ENCODE results near the gene KIT.
A peak's percentile ranks its signal among the peaks of the same experiment; 100 is the strongest.

The KIT gene

GRCh38 chr4:54678826-54679225, 21.1 kb downstream of the KIT start:
- TF ChIP-seq CTCF (IDR thresholded peaks at IDR 0.05; ENCODE audit: low read depth, low read length, missing control alignments): no peak
- no peak overlapping the region for H3K4me3 ChIP-seq (ENCODE audit: low read depth, low read length)
- in situ Hi-C loops (cut with HindIII; ENCODE audit: low pct_ligation_motif_present, low sequenced_read_pairs): no loop called here
- H3K36me3 ChIP-seq (replicated peaks): no peaks in the 10 kb centered on the region
- no peak for DNase-seq
- H3K27me3 ChIP-seq (replicated peaks): no peaks in the 10 kb centered on the region
- H3K27ac ChIP-seq: no peak overlapping the region

- TF ChIP-seq CTCF (IDR thresholded peaks at IDR 0.05; ENCODE audit: low read depth, low read length, missing control alignments): no peak
- Histone ChIP-seq H3K36me3 (replicated peaks) (no peaks in the 10 kb centered on the region), H3K4me3 (ENCODE audit: low read depth, low read length) (no peak overlapping the region), H3K27ac (no peak overlapping the region), H3K27me3 (replicated peaks) (no peaks in the 10 kb centered on the region)
- in situ Hi-C loops (cut with HindIII; ENCODE audit: low pct_ligation_motif_present, low sequenced_read_pairs): no loop called here
- DNase-seq: no peak
Measured at GRCh38 chr4:54679813-54680212, 22.1 kb downstream of the KIT start.

- no peaks in the 10 kb centered on the region for H3K27me3 ChIP-seq (replicated peaks)
- no peak for DNase-seq
- TF ChIP-seq CTCF (IDR thresholded peaks at IDR 0.05; ENCODE audit: low read depth, low read length, missing control alignments): peak; percentile 69
- H3K27ac ChIP-seq: no peak overlapping the region
- H3K4me3 ChIP-seq (ENCODE audit: low read depth, low read length): no peak overlapping the region
- in situ Hi-C loops (cut with HindIII; ENCODE audit: low pct_ligation_motif_present, low sequenced_read_pairs): no loop called here
- H3K36me3 ChIP-seq (replicated peaks): no peaks in the 10 kb centered on the region
Measured at GRCh38 chr4:54683616-54684346, 26.0 kb downstream of the KIT start.

- no peak overlapping the region for H3K4me3 ChIP-seq (ENCODE audit: low read depth, low read length)
- no peak for DNase-seq
- no peak overlapping the region for H3K27ac ChIP-seq
- no peak for TF ChIP-seq CTCF (IDR thresholded peaks at IDR 0.05; ENCODE audit: low read depth, low read length, missing control alignments)
- H3K36me3 ChIP-seq (replicated peaks): no peaks in the 10 kb centered on the region
- no peaks in the 10 kb centered on the region for H3K27me3 ChIP-seq (replicated peaks)
- in situ Hi-C loops (cut with HindIII; ENCODE audit: low pct_ligation_motif_present, low sequenced_read_pairs): no loop called here
Measured at GRCh38 chr4:54685810-54686209, 28.1 kb downstream of the KIT start.

- in situ Hi-C loops (cut with HindIII; ENCODE audit: low pct_ligation_motif_present, low sequenced_read_pairs): no loop called here
- Histone ChIP-seq H3K27me3 (replicated peaks) (no peaks in the 10 kb centered on the region), H3K4me3 (ENCODE audit: low read depth, low read length) (no peak overlapping the region), H3K27ac (peak overlapping the region; percentile 20), H3K36me3 (replicated peaks) (no peaks in the 10 kb centered on the region)
- no peak for TF ChIP-seq CTCF (IDR thresholded peaks at IDR 0.05; ENCODE audit: low read depth, low read length, missing control alignments)
- peak; percentile 92 for DNase-seq
Measured at GRCh38 chr4:54687887-54688841, 30.4 kb downstream of the KIT start.
